ENCODE measurements around the gene DLG2.

DLG2 gene

GRCh38 chr11:85541683-85542082, 85.5 kb downstream of the DLG2 start:
- no peak for FAIRE-seq

GRCh38 chr11:85540635-85541205, 86.4 kb downstream of the DLG2 start:
- no peak for FAIRE-seq

- FAIRE-seq: no peak
These were observed 87.0 kb downstream of the DLG2 start for GRCh38 chr11:85540181-85540580.

- no peak for FAIRE-seq
These were observed 87.4 kb downstream of the DLG2 start for GRCh38 chr11:85539740-85540139.

- FAIRE-seq: no peak
These were observed 88.0 kb downstream of the DLG2 start for GRCh38 chr11:85539029-85539689.

- FAIRE-seq: no peak
These were observed 90.7 kb downstream of the DLG2 start for GRCh38 chr11:85536438-85536837.

GRCh38 chr11:85534806-85535205, 92.3 kb downstream of the DLG2 start:
- FAIRE-seq: no peak

- FAIRE-seq: no peak
These were observed 95.8 kb downstream of the DLG2 start for GRCh38 chr11:85531191-85531897.

- FAIRE-seq: no peak
These were observed 96.5 kb downstream of the DLG2 start for GRCh38 chr11:85530634-85531033.

GRCh38 chr11:85526564-85526963, 100.6 kb downstream of the DLG2 start:
- no peak for FAIRE-seq

- no peak for FAIRE-seq
These were observed 101.5 kb downstream of the DLG2 start for GRCh38 chr11:85525686-85526085.

GRCh38 chr11:85517272-85517671, 109.9 kb downstream of the DLG2 start:
- no peak for FAIRE-seq

GRCh38 chr11:85495918-85496317, 131.2 kb downstream of the DLG2 start:
- FAIRE-seq: no peak

GRCh38 chr11:85494396-85494795, 132.7 kb downstream of the DLG2 start:
- no peak for FAIRE-seq

- no peak for FAIRE-seq
These were observed 141.2 kb downstream of the DLG2 start for GRCh38 chr11:85485902-85486301.

- FAIRE-seq: no peak
These were observed 143.3 kb downstream of the DLG2 start for GRCh38 chr11:85483861-85484260.

- FAIRE-seq: no peak
These were observed 145.3 kb downstream of the DLG2 start for GRCh38 chr11:85481862-85482261.

GRCh38 chr11:85475660-85476517, 151.3 kb downstream of the DLG2 start:
- FAIRE-seq: no peak

GRCh38 chr11:85472953-85473352, 154.2 kb downstream of the DLG2 start:
- FAIRE-seq: no peak

- no peak for FAIRE-seq
These were observed 162.9 kb downstream of the DLG2 start for GRCh38 chr11:85464283-85464682.

- FAIRE-seq: no peak
These were observed 167.8 kb downstream of the DLG2 start for GRCh38 chr11:85459304-85459703.

- FAIRE-seq: no peak
These were observed 182.7 kb downstream of the DLG2 start for GRCh38 chr11:85444479-85444878.

- no peak for FAIRE-seq
These were observed 186.9 kb downstream of the DLG2 start for GRCh38 chr11:85440273-85440672.

Measured in endometrium (tissue), 2 donors.